NCI-H524 treated with DMSO at 0.1 percent for 48 hours (cell line): ENCODE measurements around the gene BCL11B.
"Not testable (repeated sequence)": the region's sequence is repeated elsewhere in the genome, so short reads cannot be mapped to it uniquely, and the experiment has no call there.

Experiments used
- DNase-seq: peaks from one replicate; lab custom pipeline; 2025; lab: John Stamatoyannopoulos, UW

BCL11B gene

GRCh38 chr14:99239661-99240092 lies 32.3 kb downstream of the BCL11B start:
- no peak for DNase-seq

GRCh38 chr14:99238216-99238615 lies 33.8 kb downstream of the BCL11B start:
- no peak for DNase-seq

- no peak for DNase-seq
These were observed 34.7 kb downstream of the BCL11B start for GRCh38 chr14:99237288-99237687.

- DNase-seq: no peak
These were observed 35.4 kb downstream of the BCL11B start for GRCh38 chr14:99236386-99237138.

- DNase-seq: no peak
These were observed 36.2 kb downstream of the BCL11B start for GRCh38 chr14:99235582-99236320.

DNA sequence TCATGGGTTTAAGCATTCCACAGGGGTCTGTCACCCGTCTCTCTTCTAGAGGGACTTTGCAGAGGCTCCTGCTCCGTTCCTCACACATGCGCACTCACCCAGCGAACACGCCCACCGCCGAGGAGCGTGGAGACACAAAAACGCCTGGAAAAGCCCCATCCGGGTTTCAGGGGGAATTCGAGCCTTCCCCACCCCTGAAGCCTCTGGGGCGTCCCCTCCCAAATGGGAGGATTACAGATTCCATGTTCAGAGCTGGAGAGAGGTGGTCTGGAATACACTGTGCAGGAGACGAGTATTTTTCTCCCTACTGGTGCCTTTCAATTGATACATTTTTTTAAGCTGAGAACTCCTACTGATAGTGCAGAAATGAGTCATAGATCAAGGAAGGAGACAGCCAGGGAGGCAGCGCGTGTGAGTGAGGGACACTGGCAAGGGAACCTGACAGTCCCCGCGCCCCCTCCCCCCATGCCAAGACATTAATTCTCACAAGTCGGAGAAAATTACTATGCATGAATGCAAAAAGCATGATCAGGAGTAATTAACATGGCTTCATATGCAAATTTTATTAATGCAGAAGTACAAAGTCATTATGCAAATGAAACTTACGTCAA lies 36.9 kb downstream of the BCL11B start:
- DNase-seq: no peak

- no peak for DNase-seq
These were observed 37.6 kb downstream of the BCL11B start for GRCh38 chr14:99234355-99234754.

- DNase-seq: no peak
These were observed 38.6 kb downstream of the BCL11B start for GRCh38 chr14:99233222-99234035.

DNA sequence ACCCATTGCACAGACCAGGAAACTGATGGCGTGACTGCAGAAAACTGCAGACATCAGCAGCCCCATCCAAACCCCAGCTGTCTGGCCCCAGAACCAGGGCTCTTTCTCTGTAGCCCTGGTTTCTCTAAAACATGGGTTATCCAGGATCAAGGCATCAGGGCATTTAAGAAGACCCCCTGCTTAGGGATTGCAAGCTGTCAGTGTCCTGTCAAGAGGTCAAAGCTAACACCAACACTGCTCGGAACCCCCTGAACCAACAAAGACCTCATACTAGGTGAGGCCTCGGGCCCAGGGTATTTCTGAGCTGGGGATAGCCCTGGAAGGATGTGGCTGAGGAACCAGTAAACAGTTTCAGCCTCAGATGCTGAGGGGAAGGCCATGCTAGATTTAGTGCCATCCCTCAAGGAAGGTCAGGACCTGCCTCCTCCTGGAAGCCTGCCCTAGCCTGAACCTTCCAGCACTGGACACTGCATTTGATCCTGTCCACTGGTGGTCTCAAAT lies 39.2 kb downstream of the BCL11B start:
- no peak for DNase-seq

GRCh38 chr14:99231850-99232713 lies 39.9 kb downstream of the BCL11B start:
- no peak for DNase-seq

GRCh38 chr14:99231161-99231849 lies 40.7 kb downstream of the BCL11B start:
- no peak for DNase-seq

GRCh38 chr14:99230208-99231151 lies 41.5 kb downstream of the BCL11B start:
- no peak for DNase-seq

DNA sequence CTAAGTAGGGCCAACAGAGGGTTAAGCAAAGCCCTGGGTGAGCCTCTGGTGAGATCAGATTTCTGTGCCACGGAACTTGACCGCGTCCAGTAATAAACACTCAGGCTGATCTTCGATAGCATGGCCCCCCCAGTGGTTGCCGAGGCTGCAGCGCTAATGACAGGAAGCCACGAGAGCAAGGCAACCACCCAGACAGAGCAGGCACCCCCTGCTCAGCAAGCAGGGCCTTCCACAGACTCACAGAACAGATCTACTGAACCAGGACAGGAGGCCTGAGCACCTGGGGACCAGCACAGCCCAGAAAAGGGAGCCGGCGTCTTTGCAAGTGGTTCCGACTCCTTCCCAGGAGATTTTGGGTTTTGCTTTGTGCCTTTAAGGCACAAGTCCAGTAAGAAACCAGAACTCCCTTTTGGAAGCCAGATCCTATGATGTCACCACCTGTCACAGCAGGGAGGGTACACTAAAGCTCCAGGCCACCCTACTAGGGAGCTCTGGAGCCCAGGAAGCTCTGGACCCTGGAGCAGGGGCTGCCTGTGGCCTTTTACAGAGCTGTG lies 42.3 kb downstream of the BCL11B start:
- no peak for DNase-seq

DNA sequence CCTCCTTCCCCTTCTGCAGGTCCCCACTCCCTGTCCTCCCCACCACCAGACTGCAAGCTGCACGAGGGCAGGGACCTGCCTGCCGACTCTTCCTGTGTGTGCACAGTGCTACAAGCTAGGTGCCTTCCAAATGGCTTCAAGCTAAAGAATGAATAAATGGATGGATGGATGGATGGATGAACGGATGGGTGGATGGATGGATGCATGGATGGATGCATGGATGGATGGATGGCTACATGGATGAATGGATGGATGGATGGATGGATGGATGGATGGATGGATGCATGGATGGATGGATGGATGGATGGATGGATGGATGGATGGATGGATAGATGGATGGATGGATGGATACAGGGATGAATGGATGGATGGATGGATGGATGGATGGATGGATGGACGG lies 43.2 kb downstream of the BCL11B start:
- not testable (repeated sequence) for DNase-seq

GRCh38 chr14:99226687-99227086 lies 45.3 kb downstream of the BCL11B start:
- no peak for DNase-seq

DNA sequence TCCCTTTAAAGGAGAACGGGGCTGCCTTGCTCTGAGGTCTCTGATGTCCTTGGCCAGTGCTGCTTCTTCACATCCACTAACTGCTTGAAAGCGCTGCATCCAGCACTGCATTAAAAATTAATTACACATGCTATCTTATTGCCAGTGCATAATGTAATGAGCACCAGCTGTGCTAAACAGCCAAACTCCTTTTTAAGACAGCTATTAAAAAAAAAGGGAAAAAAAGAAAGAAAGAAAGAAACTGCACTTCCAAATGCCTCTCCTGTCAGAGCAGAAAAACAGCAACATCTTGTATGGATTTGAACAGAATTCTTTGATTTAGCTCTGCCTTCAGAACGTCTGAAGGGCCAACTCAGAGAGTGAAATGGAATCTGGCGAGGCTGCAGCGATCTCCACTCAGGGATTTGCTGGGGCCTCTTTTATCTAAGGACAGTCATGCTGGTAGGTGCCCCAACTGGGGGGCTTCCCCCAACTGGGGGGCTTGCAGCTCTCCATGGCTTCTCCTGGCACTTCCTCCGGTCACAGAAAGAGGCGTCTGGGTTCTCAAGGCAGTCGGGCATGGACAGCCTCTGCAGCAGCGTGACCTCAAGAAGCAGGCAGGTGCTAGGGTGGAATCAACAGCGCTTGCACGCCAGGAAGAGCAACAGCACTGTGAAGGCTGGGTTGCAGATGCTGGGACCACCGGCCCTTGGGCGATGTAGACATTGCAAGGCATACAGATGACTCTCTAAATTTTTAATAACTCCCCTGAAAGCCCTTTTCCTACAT lies 46.4 kb downstream of the BCL11B start:
- no peak for DNase-seq

- no peak for DNase-seq
These were observed 47.0 kb downstream of the BCL11B start for GRCh38 chr14:99224948-99225347.
